Activated naive CD8-positive, alpha-beta T cell treated with anti-CD3 and anti-CD28 coated beads, Interleukin-2, amount 10 ng/mL, durations not matched to agents 7 days and 5 days (primary cell): ENCODE results near the gene CLIC4. TPM values are rescaled to one million over a fixed set of nuclear protein-coding genes. Genes with fewer than 3 reads are reported as not detected.
"Not testable (repeated sequence)": the region's sequence is repeated elsewhere in the genome, so short reads cannot be mapped to it uniquely, and the experiment has no call there.

Experiments used
- ATAC-seq: fragments of 150-1000 bp; cut with Tn5 transposase; one replicate; pipeline ENCODE4 v1.10.0; 2021; ENCODE audit warnings: low read depth, moderate library complexity
- POLR2A ChIA-PET: fragments of 350-600 bp; sonication (Branson Sonifier 250); formaldehyde crosslinking; loops from one replicate; lab custom pipeline; 2021; ENCODE audit warnings: antibody characterized with exemption; lab: Charles Lee
- DNase-seq: peaks from one replicate; pipeline ENCODE4 v3.0.0; 2021
- H3K27ac Mint-ChIP-seq: one replicate; pipeline ENCODE4 v1.8.0; 2022; ENCODE audit warnings: mild to moderate bottlenecking, mixed read lengths
- H3K27me3 Mint-ChIP-seq: one replicate; pipeline ENCODE4 v1.8.0; 2022; ENCODE audit warnings: mild to moderate bottlenecking, moderate library complexity, mixed read lengths
- H3K36me3 Mint-ChIP-seq: one replicate; pipeline ENCODE4 v1.8.0; 2021; ENCODE audit warnings: mild to moderate bottlenecking, mixed read lengths
- H3K4me1 Mint-ChIP-seq: one replicate; pipeline ENCODE4 v1.8.0; 2021; ENCODE audit warnings: mixed read lengths
- H3K4me3 Mint-ChIP-seq: one replicate; pipeline ENCODE4 v1.8.0; 2022; ENCODE audit warnings: mild to moderate bottlenecking, moderate library complexity, mixed read lengths
- H3K9me3 Mint-ChIP-seq: one replicate; pipeline ENCODE4 v1.8.0; 2021; ENCODE audit warnings: mixed read lengths
- total RNA-seq, 2 experiments: library from RNA; stranded (reverse); gene quantifications; one replicate each; pipeline ENCODE4 v1.2.3, GENCODE V29; 2021

CLIC4 gene
- total RNA-seq, 2 experiments from 2014 or later, result 9.1 to 9.8 TPM

DNA sequence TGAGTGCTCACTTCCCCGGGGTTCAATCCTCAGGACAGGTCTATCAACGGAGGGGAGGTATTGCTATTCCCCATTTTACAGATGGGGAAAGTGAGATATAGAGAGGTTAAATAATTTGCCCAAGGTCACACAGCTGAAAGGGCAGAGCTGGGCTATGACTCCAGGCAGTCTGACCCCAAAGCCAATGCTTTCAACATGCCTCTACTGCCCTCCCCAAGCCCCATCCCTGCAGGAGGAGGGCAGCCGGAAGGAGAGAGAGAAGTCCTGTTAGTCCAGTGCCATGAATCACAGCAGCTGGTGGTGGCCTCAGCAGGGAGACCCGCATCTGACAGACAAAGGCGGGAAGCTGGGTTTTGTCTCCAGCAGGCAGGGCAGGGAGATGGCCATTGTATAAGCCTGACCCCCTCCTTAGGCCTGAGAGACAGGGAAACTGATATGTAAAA is 20.0 kb upstream of the CLIC4 start:
- DNase-seq (no peak), ATAC-seq (no peak)
- H3K27ac Mint-ChIP-seq, result no peak overlapping the region
- no peak overlapping the region for H3K4me3 Mint-ChIP-seq
- POLR2A ChIA-PET, result no interaction called here
- peaks cover 11% of the 10 kb centered on the region for H3K4me1 Mint-ChIP-seq
- H3K36me3 Mint-ChIP-seq, result no peaks in the 10 kb centered on the region
- H3K27me3 Mint-ChIP-seq, result peaks cover 8% of the 10 kb centered on the region
- H3K9me3 Mint-ChIP-seq, result no peaks in the 10 kb centered on the region

DNA sequence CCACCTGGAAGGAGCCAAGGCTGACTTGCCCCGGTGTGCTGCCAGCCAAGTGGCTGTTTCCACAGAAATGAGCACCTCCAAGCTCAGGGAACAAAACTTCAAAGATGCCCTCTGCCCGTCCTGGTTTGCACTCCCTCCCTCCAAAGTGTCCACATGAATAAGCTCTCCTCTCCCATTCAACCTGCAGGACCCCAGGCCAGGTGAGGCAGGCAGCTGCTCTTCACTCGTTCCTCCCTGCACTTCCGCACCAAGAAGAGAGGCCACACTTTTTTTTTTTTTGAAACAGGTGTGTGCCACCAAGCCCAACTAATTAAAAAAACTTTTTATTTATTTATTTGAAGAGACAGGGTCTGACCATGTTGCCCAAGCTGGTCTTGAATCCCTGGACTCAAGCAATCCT is 18.5 kb upstream of the CLIC4 start:
- Mint-ChIP-seq H3K27me3 (peaks cover 8% of the 10 kb centered on the region), H3K9me3 (no peaks in the 10 kb centered on the region), H3K36me3 (no peaks in the 10 kb centered on the region), H3K27ac (no peak overlapping the region), H3K4me1 (peaks cover 11% of the 10 kb centered on the region), H3K4me3 (no peak overlapping the region)
- DNase-seq (no peak), ATAC-seq (no peak)
- POLR2A ChIA-PET, result no interaction called here

DNA sequence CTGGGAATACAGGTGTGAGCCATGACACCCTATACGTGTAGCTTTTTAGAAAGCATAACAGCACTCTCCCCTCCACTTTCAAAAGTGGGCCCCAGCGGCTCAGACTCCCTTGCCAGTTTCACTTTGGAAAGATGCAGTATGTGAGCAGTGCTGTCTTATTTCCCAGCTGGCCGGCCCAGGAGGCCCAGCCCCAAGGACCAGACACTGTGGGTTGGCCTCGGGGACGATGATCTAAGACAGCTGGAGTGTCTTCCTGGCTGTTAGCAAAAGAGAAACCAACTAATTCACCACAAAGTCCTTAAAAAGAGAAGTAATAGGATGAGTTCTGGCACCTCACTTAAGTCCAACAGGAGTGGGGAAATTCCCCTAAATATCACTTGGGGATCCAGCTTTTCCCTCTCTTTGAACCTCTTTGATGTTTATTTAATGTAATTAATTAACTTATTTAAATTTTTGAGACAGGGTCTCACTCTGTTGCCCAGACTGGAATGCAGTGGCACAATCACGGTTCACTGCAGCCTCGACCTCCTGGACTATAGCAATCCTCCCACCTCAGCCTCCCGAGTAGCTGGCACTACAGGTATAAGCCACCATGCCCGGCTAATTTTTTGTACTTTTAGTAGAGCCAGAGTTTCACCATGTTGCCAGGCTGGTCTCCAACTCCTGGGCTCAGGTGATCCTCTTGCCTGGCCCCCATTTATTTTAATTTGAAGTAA is 17.6 kb upstream of the CLIC4 start:
- Mint-ChIP-seq H3K27ac (no peak overlapping the region), H3K9me3 (no peaks in the 10 kb centered on the region), H3K4me3 (peak overlapping the region; percentile 56), H3K36me3 (no peaks in the 10 kb centered on the region), H3K4me1 (peaks cover 6% of the 10 kb centered on the region), H3K27me3 (peaks cover 11% of the 10 kb centered on the region)
- no peak for DNase-seq
- peak; percentile 60 for ATAC-seq
- POLR2A ChIA-PET, result no interaction called here

DNA sequence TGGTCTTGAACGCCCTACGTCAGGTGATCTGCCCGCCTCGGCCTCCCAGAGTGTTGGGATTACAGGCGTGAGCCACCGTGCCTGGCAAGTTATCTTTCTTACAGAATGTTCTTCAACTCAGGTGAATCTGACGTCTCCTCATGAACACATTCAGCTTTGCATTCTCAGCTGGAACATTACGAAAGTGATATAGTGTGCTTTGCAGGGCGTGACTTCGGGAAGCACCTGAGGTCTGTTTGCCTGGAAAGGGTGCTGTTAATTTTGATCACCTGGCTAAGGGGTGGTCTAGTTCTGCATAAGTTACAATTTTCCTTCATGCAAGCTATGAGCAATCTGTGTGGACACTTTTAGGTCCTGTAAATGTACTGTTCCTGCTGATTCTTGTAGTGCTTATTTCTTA is 16.3 kb upstream of the CLIC4 start:
- Mint-ChIP-seq H3K27ac (no peak overlapping the region), H3K27me3 (peaks cover 11% of the 10 kb centered on the region), H3K36me3 (no peaks in the 10 kb centered on the region), H3K4me1 (peaks cover 6% of the 10 kb centered on the region), H3K9me3 (no peaks in the 10 kb centered on the region), H3K4me3 (no peak overlapping the region)
- ATAC-seq (no peak), DNase-seq (no peak)
- POLR2A ChIA-PET, result no interaction called here

DNA sequence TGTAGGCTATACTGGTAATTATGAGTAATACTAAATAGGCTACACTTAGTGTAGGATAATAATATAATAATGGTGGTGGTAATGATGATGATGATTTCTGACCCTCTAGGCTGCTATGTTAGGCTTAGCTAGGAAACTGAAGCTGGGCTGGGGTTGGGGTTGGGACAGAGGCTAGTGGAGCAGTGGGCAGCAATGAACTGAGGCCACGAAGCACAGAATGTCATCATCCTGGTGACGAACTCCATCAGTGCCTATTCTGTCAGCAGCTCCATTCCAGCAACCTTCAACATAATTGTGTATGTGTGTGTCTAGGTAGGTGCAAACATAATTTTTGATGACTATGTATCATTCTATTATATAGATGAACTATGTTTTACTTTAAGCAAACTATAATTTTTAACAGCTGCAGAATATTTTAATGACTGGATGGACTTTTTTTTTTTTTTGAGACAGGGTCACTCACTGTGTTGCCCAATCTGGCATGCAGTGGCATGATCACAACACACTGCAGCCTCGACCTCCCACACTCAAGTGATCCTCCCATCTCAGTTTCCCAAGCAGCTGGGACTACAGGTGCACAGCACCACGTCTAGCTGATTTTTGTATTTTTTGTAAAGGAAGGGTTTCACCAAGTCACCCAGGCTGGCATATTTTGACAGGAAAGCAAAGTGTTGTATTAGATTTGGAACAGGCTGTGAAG is 12.9 kb upstream of the CLIC4 start:
- Mint-ChIP-seq H3K9me3 (no peaks in the 10 kb centered on the region), H3K27ac (no peak overlapping the region), H3K4me3 (no peak overlapping the region), H3K36me3 (no peaks in the 10 kb centered on the region), H3K27me3 (peaks cover 10% of the 10 kb centered on the region), H3K4me1 (peaks cover 11% of the 10 kb centered on the region)
- POLR2A ChIA-PET, result no interaction called here
- no peak for ATAC-seq
- no peak for DNase-seq

DNA sequence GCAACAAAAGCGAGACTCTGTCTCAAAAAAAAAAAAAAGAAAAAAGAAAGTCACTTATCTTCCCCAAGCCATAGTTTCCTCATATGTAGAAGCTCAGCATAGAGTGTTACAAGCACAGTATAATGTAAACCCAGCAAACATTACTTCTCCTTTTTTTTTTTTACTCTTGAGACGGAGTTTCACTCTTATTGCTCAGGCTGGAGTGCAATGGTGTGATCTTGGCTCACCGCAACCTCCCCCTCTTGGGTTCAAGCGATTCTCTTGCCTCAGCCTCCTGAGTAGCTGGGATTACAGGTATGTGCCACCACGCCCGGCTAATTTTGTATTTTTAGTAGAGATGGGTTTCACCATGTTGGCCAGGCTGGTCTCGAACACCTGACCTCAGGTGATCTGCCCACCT is 11.9 kb upstream of the CLIC4 start:
- H3K27me3 Mint-ChIP-seq, ATAC-seq, H3K4me1 Mint-ChIP-seq, H3K9me3 Mint-ChIP-seq, DNase-seq, POLR2A ChIA-PET, H3K4me3 Mint-ChIP-seq, H3K27ac Mint-ChIP-seq, H3K36me3 Mint-ChIP-seq: not testable (repeated sequence)

DNA sequence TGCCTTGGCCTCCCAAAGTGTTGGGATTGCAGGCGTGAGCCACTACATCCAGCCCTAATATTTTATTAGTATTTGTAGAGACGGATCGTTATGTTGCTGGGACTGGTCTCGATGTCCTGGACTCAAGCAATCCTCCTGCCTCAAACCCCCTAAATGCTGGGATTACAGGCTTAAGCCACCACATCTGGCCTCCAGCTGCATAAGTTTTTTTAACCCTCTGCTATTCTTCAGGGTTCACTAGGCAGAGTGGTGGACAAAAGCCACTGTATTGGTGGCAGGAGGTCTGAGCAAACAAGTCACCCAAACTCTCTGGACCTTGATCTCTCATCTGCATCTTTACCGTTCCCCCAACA is 10.1 kb upstream of the CLIC4 start:
- Mint-ChIP-seq H3K27me3 (peaks cover 8% of the 10 kb centered on the region), H3K4me3 (no peak overlapping the region), H3K4me1 (peaks cover 8% of the 10 kb centered on the region), H3K27ac (no peak overlapping the region), H3K36me3 (no peaks in the 10 kb centered on the region), H3K9me3 (no peaks in the 10 kb centered on the region)
- no peak for ATAC-seq
- POLR2A ChIA-PET, result no interaction called here
- no peak for DNase-seq

DNA sequence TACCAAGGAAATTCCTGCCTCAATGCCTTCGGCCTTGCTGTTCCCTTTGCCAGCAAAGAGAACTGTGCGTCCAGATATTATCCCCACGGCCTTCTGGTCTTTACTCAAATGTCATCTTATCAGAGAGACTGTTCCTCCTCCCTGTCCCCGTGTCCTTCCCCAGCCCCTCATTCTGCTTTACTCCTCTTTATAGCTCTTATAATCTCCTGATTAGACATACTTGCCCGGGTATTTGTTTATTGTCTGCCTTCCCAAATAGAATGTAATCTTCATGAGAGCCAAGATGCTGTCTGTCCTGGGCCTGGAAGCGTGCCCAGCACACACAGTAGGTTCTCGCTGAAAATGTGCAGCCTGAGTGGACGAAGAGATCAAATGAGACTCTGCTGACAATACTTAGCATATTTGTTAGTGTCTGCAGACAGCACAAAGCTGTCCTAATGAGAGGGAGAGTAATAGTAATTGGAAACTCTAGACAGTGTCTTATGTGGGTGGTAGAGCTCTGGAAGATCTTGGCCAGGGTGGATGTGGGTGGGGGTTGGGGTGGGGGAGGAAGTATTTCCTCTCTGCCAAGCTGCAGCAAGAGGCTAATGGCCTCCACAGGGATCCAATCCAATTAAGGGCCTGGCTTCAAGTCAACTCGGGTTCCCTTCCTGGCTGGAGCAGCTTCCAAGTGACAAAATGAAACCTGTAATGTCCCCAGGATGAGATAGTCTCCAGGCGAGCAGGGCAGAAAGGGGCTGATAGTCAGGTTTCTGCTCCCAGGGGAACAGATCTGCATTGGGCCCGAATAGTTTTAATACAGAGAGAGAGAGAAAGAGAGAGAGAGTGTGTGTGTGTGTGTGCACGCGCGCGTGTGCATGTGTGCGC is 9.5 kb upstream of the CLIC4 start:
- DNase-seq (no peak), ATAC-seq (no peak)
- Mint-ChIP-seq H3K4me3 (no peak overlapping the region), H3K27me3 (peaks cover 8% of the 10 kb centered on the region), H3K36me3 (no peaks in the 10 kb centered on the region), H3K9me3 (no peaks in the 10 kb centered on the region), H3K4me1 (peaks cover 8% of the 10 kb centered on the region), H3K27ac (no peak overlapping the region)
- POLR2A ChIA-PET, result no interaction called here

DNA sequence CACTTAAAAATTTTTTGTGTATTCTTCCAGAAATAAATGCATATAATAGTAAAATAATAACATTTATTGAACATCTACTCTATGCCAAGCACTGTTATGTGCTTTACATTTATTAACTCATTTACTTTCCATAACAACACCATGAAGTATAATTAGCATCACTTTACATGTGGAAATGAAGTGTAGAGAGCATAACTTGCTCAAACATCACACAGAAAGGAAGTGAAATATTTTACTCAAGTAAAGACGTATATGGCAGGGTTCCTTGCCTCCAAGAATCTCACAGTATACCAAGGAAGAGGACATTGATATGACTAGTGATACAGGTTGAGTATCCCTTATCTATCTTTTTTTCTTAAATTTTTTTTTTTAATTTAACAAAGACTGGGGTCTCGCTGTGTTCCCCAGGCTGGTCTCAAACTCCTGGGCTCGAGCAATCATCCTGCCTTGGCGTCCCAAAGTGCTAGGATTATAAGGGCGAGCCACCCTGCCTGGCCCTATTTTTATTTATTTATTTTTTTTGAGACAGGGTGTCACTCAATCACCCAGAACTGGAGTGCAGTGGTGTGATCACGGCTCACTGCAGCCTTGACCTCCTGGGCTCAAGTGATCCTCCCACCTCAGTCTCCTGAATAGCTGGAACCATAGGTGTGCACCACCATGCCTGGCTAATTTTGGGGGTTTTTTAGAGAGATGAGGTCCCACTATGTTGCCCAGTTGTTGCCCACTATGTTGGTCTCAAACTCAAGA is 7.7 kb upstream of the CLIC4 start:
- no peak overlapping the region for H3K4me3 Mint-ChIP-seq
- H3K36me3 Mint-ChIP-seq, result no peaks in the 10 kb centered on the region
- ATAC-seq (no peak), DNase-seq (no peak)
- no peaks in the 10 kb centered on the region for H3K9me3 Mint-ChIP-seq
- no peak overlapping the region for H3K27ac Mint-ChIP-seq
- H3K27me3 Mint-ChIP-seq, result peaks cover 5% of the 10 kb centered on the region
- H3K4me1 Mint-ChIP-seq, result peaks cover 14% of the 10 kb centered on the region
- POLR2A ChIA-PET, result no interaction called here

DNA sequence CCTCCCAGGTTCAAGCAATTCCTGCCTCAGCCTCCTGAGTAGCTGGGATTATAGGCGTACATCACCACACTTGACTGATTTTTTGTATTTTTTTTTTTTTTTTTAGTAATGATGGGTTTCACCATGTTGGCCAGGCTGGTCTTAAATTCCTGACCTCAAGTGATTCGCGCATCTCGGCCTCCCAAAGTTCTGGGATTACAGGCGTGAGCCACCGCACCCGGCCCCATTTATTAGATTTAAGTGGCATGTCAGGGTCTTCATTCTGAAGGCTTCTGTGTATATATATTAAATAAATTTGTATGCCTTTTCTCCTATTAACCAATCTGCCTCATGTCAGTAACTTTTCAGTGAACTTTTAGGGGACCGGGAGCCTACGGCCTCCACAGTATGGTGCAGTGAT is 6.0 kb upstream of the CLIC4 start:
- Mint-ChIP-seq H3K4me3 (no peak overlapping the region), H3K4me1 (peaks cover 14% of the 10 kb centered on the region), H3K9me3 (no peaks in the 10 kb centered on the region), H3K27me3 (peaks cover 13% of the 10 kb centered on the region), H3K36me3 (no peaks in the 10 kb centered on the region), H3K27ac (no peak overlapping the region)
- no peak for ATAC-seq
- DNase-seq, result no peak
- POLR2A ChIA-PET, result no interaction called here

DNA sequence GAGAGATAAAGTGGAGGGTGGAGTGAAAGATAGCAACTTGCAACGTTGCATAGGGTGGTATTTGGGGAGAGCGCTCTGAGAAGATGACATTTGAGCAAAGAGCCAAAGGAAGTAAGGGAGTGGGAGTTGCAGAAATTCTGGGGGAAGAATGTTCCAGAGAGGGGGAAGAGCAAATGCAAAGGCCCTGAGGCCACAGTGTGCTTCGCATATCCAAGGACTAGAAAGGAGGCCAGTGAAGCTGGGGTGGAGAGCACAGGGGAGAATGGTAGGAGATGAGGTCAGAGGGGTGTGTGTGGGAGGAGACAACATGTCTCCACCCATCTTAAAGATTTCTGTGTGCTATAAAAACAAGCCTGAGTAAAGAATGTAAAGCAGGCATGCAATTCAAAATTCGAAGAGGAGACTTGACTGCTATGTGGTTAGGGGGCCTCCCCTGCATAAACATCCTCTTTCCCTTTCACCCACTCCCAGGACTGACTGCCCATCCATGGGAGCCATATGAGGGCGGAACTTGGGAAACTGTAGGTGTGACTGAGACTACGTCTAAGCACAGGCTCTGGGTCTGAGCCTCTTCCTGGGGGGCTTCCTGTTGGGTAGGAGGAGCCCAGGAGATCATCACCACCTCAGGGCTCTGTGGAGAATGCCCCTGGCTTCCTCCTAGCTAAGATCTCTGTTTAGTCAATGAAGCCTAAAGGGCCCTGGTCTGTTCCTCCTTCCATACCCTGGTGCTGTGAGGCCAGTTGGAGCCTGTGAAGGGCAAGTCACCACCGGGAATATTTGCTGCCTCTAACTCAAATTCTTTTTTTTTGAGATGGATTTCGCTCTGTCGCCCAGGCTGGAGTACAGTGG is 2.9 kb upstream of the CLIC4 start:
- DNase-seq, result peak; percentile 33
- peaks cover 14% of the 10 kb centered on the region for H3K4me1 Mint-ChIP-seq
- POLR2A ChIA-PET, result no interaction called here
- H3K36me3 Mint-ChIP-seq, result no peaks in the 10 kb centered on the region
- H3K27ac Mint-ChIP-seq, result no peak overlapping the region
- peaks cover 22% of the 10 kb centered on the region for H3K27me3 Mint-ChIP-seq
- H3K9me3 Mint-ChIP-seq, result no peaks in the 10 kb centered on the region
- ATAC-seq, result no peak
- no peak overlapping the region for H3K4me3 Mint-ChIP-seq

DNA sequence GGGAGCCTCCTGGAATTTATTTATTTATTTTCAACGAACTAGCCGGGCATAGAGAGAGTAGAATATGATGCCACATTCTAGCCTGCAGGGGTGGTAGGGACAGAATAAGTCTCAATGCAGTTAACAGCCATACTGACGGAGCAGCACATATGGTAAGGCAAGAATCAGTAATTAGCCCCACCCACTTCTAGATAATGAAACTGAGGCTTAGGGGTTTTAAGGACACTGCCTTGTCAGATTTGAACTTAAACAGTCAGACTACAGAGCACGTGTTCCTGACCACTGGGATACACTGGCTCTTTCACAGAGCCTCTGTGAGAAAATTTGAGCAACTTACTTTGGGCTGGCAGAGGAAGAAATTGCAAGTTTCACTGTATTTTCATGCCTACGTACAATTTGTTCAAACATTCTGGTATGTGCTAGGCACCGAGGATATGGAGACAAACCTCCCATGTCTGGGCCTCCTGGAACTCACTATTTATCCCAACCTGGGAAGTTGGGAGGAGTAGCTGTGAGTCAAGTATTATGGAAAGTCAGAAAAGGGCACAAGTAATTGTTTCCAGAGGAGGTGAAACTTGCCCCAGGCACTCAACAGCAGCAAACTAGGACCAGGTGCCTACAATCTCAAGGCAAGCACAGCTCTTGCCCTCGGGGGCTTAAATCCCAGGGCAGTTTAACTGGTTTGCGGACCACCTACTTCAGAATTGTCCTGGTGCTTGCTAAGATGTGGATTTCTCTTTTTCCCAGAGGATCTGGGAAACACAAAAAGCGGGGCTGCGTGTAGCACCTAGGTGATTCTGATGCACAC is 1.6 kb upstream of the CLIC4 start:
- peaks cover 28% of the 10 kb centered on the region for H3K27me3 Mint-ChIP-seq
- POLR2A ChIA-PET, result interaction anchor here (1.1 kb wide), 1 partner anchor 13 kb away, joined by 3 read pairs; no protein-coding TSS in a partner anchor
- no peaks in the 10 kb centered on the region for H3K36me3 Mint-ChIP-seq
- H3K4me3 Mint-ChIP-seq, result peak overlapping the region; percentile 50
- ATAC-seq (no peak), DNase-seq (no peak)
- no peaks in the 10 kb centered on the region for H3K9me3 Mint-ChIP-seq
- H3K27ac Mint-ChIP-seq, result peak overlapping the region; percentile 30
- peaks cover 20% of the 10 kb centered on the region for H3K4me1 Mint-ChIP-seq
